Kidney (tissue), 14 donors: ENCODE measurements around the gene CCDC78. TPM values are rescaled to one million over a fixed set of nuclear protein-coding genes. Genes with fewer than 3 reads are reported as not detected.

Experiments
- DNase-seq, 5 donors: peaks; one replicate each; pipeline ENCODE4 v3.0.0-alpha.2; 2013 to 2020
- FAIRE-seq: peaks from 2 replicates; lab custom pipeline; 2012; peaks lifted over from hg19 to GRCh38; lab: Jason Lieb, UNC
- H3K27ac ChIP-seq, 2 donors: one replicate each; pipeline ENCODE4 v1.7.0; 2013; ENCODE audit warnings: low read depth in 2 of 2, low read length in 2 of 2, inconsistent platforms in 1 of 2
- H3K27me3 ChIP-seq: one replicate; pipeline ENCODE4 v1.7.1; 2013; ENCODE audit warnings: low read length, inconsistent platforms; ENCODE audit not compliant: control insufficient read depth, insufficient read depth
- H3K36me3 ChIP-seq, 3 donors: one replicate each; pipeline versions ENCODE4 v1.7.0 to v1.7.1; 2013; ENCODE audit warnings: low read length in 3 of 3, control low read depth in 1 of 3, inconsistent platforms in 1 of 3; ENCODE audit not compliant: insufficient read depth in 3 of 3, control insufficient read depth in 2 of 3
- H3K4me1 ChIP-seq, 3 donors: one replicate each; pipeline versions ENCODE4 v1.7.0 to v1.7.1; 2013; ENCODE audit warnings: low read length in 3 of 3, inconsistent platforms in 1 of 3, low read depth in 1 of 3; ENCODE audit not compliant: control insufficient read depth in 2 of 3, insufficient read depth in 2 of 3
- H3K4me3 ChIP-seq, 3 donors: one replicate each; pipeline versions ENCODE4 v1.7.0 to v1.8.1; 2013; ENCODE audit warnings: low read length in 3 of 3, control low read depth in 1 of 3, inconsistent platforms in 1 of 3
- H3K9ac ChIP-seq, 3 donors: one replicate each; pipeline versions ENCODE4 v1.7.0 to v1.7.1; 2013; ENCODE audit warnings: low read length in 3 of 3, control low read depth in 1 of 3, inconsistent platforms in 1 of 3
- H3K9me3 ChIP-seq, 3 donors: one replicate each; pipeline versions ENCODE4 v1.7.0 to v1.7.1; 2013; ENCODE audit warnings: low read length in 3 of 3, control low read depth in 1 of 3, inconsistent platforms in 1 of 3; ENCODE audit not compliant: control insufficient read depth in 2 of 3, insufficient read depth in 1 of 3
- CTCF ChIP-seq: IDR thresholded peaks from 3 replicates; pipeline ENCODE4 v1.5.1; 2012; ENCODE audit warnings: mild to moderate bottlenecking, moderate library complexity, borderline replicate concordance; ENCODE audit not compliant: insufficient read depth; ENCODE audit errors: extremely low read depth
- intact Hi-C: fragments of 100-400 bp; cut with DNase I; formaldehyde crosslinking; loops from one replicate; pipeline ENCODE4 v1.11.1; 2022
- polyA plus RNA-seq: library from polyadenylated mRNA; stranded (reverse); fragments of 350-450 nt; fragmentation: Illumina TruSeq; extraction: RNeasy Lipid Tissue Mini Kit (QIAGEN cat#74804); gene quantifications from one replicate; pipeline ENCODE4 v1.2.3, GENCODE V29; 2014; ENCODE audit warnings: low read depth, low replicate concordance; ENCODE audit not compliant: insufficient read depth
- total RNA-seq: library from RNA; stranded (reverse); fragmentation: NEBNext Ultra II Directional; extraction: Animal tissue kit (Norgen Biotek cat#: 25700); gene quantifications from one replicate; pipeline ENCODE4 v1.2.1, GENCODE V29; 2021
- donor health status: control.
- donor health status: control.
- donor health status: control.
- donor health status: control.
- donor health status: control.
- donor health status: DM: yes; HTN: yes; CAD: no.
- donor health status: Normal renal cell carcinoma (clear cell type).

CCDC78 gene
- total and polyA plus RNA-seq, 2 donors from 2014 or later: 1.3 to 2.6 TPM

- Histone ChIP-seq H3K9me3 (no peaks in the 10 kb centered on the region), H3K4me1 (peaks cover 0 to 10% (median 0%) of the 10 kb centered on the region in 3 donors), H3K4me3 (peak within 1 kb of the TSS in 1 of 3 donors; percentile 32), H3K9ac (no peak within 1 kb of the TSS), H3K36me3 (peaks cover 0 to 10% (median 9%) of the 10 kb centered on the region in 3 donors), H3K27ac (no peak within 1 kb of the TSS), H3K27me3 (no peaks in the 10 kb centered on the region)
- peak in 4 of 5 donors; percentile 42 to 77 (median 58) for DNase-seq
- no peak for FAIRE-seq
- TF ChIP-seq CTCF: no peak
- intact Hi-C loops: no loop called here
Observed at GRCh38 chr16:674968-675883, 51.0 kb downstream of the CCDC78 start, which contains the start of gene RHBDL1. TSS of gene RHBDL1 (plus strand) at chr16:675671. CDS start at chr16:675791, 120 bp downstream.

GRCh38 chr16:674214-674881 lies 51.9 kb downstream of the CCDC78 start:
- DNase-seq: no peak
- no peak for FAIRE-seq
- no peaks in the 10 kb centered on the region for H3K9me3 ChIP-seq
- peaks cover 0 to 12% (median 10%) of the 10 kb centered on the region in 3 donors for H3K36me3 ChIP-seq
- TF ChIP-seq CTCF: no peak
- H3K4me3 ChIP-seq: no peak overlapping the region
- H3K4me1 ChIP-seq: peaks cover 0 to 9% (median 0%) of the 10 kb centered on the region in 3 donors
- no peaks in the 10 kb centered on the region for H3K27me3 ChIP-seq
- H3K9ac ChIP-seq: no peak overlapping the region
- intact Hi-C loops: no loop called here
- H3K27ac ChIP-seq: no peak overlapping the region

- no peak for FAIRE-seq
- Histone ChIP-seq H3K27me3 (no peaks in the 10 kb centered on the region), H3K9me3 (no peaks in the 10 kb centered on the region), H3K27ac (no peak overlapping the region), H3K36me3 (peaks cover 0 to 12% (median 10%) of the 10 kb centered on the region in 3 donors), H3K4me1 (peaks cover 0 to 15% (median 0%) of the 10 kb centered on the region in 3 donors), H3K9ac (no peak overlapping the region), H3K4me3 (no peak overlapping the region)
- intact Hi-C loops: no loop called here
- no peak for TF ChIP-seq CTCF
- DNase-seq: no peak
Observed at GRCh38 chr16:673399-673991, 52.7 kb downstream of the CCDC78 start.
